Measurements from ENCODE around the gene COL8A2.

Gene COL8A2

DNA sequence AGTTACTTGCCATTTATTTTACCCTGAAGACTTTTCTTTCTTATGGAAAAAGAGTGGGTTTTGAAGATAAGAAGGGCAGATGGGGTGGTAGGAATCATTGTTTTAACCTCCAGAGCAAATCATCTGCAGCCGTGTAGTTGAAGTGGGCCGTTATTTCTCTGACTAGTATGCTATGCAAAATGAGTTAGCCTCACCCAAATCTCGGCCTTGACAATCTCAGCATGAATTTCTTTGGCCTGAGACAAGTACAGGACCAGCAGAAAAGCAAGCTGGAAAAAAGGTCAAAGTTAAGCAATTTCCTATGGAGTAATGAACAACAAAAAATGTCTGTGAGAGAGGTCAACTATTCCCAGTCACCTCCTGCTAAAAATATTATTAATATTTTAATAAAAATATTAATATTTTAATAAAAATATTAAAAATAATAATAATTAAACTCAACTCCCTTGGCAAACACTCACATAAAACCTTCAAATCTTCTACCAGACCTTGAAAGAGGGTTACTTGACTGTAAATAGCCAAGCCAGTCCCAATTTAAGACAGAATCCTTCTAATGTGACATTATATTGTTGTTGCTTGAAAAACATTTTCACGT, 47.9 kb downstream of the COL8A2 start:
- H3K27ac ChIP-seq = no peak overlapping the region
- TF ChIP-seq ZFX (IDR thresholded peaks at IDR 0.05; ENCODE audit: borderline replicate concordance) = no peak
- TF ChIP-seq, protein P1, sequence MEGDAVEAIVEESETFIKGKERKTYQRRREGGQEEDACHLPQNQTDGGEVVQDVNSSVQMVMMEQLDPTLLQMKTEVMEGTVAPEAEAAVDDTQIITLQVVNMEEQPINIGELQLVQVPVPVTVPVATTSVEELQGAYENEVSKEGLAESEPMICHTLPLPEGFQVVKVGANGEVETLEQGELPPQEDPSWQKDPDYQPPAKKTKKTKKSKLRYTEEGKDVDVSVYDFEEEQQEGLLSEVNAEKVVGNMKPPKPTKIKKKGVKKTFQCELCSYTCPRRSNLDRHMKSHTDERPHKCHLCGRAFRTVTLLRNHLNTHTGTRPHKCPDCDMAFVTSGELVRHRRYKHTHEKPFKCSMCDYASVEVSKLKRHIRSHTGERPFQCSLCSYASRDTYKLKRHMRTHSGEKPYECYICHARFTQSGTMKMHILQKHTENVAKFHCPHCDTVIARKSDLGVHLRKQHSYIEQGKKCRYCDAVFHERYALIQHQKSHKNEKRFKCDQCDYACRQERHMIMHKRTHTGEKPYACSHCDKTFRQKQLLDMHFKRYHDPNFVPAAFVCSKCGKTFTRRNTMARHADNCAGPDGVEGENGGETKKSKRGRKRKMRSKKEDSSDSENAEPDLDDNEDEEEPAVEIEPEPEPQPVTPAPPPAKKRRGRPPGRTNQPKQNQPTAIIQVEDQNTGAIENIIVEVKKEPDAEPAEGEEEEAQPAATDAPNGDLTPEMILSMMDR (IDR thresholded peaks at IDR 0.05) = no peak

DNA sequence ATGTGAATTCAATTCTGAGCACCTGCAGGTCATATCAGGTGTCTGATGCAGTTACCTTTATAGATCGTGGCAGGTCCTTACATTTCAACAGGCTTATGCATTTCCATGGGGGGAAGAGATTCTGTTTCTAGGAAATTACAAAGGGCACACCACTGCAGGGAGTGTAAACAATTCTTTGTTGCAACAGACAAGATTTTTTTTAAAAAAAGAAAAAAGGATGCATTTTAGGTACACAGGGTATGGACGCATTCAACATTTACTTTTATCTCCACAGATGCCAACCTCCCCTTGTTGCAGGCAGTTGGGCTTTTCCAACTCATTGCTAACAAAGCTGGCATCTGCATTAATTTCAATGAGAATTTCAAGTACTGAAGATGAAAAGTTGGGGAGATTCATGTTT, 54.7 kb downstream of the COL8A2 start:
- no peak for TF ChIP-seq ZFX (IDR thresholded peaks at IDR 0.05; ENCODE audit: borderline replicate concordance)
- TF ChIP-seq, protein P1 (IDR thresholded peaks at IDR 0.05) = no peak
- no peak overlapping the region for H3K27ac ChIP-seq

DNA sequence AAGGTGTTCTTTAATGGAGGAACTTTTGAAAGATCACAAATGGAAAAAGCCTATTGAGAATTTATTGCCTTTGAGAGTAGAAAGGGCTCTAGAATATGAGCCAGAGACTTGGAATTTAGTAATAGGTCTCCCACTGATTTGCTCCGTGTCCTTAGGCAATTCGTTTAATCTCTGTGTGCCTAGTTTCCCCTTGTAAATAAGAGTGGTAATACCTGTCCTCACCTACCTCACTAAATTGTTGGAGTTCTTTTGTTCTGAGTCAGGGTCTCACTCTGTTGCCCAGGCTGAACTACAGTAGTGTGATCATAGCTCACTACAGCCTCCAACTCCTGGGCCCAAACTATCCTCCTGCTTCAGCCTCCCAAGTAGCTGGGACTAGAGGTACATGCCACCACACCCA, 56.2 kb downstream of the COL8A2 start:
- no peak overlapping the region for H3K27ac ChIP-seq
- TF ChIP-seq, protein P1 (IDR thresholded peaks at IDR 0.05) = no peak
- TF ChIP-seq ZFX (IDR thresholded peaks at IDR 0.05; ENCODE audit: borderline replicate concordance) = no peak

DNA sequence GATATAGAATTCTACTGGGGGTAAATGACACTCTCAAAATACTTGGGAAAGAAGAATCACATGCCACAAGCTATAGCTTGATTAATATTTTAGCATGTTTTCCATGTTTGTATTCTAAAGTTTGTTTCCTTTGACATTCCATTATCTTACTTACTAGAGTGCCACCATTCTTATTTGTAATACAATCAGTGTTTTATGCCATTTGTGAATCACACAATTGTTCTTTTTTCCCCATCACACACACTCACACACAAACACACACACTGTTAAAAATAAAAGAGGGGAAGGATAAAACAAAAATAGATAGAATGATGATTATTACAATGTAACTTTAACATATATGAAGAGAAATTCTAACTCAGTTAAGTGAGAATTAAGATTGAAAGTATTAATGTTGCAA, 57.2 kb downstream of the COL8A2 start:
- TF ChIP-seq ZFX (IDR thresholded peaks at IDR 0.05; ENCODE audit: borderline replicate concordance) = no peak
- TF ChIP-seq, protein P1 (IDR thresholded peaks at IDR 0.05) = no peak
- H3K27ac ChIP-seq = no peak overlapping the region

DNA sequence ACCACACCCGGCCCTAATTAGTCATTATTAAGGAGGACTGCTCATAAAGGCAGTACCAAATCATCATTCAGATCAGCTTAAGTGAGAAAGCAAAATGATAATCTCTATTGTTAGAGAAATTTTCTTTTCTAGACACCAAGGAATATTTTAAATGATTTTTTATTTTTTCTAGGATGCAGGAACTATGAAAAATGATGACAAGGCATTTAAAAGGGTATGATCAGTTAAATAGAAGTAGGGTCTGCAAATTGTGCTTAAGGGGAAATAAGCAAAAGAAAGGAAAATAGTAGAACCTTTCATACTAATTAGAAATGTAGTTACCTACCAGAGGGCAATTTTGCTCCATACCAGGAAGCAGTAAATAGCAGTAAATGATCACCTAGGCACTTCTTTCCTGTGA, 62.7 kb downstream of the COL8A2 start:
- TF ChIP-seq, protein P1 (IDR thresholded peaks at IDR 0.05) = no peak
- no peak for TF ChIP-seq ZFX (IDR thresholded peaks at IDR 0.05; ENCODE audit: borderline replicate concordance)
- H3K27ac ChIP-seq = no peak overlapping the region

DNA sequence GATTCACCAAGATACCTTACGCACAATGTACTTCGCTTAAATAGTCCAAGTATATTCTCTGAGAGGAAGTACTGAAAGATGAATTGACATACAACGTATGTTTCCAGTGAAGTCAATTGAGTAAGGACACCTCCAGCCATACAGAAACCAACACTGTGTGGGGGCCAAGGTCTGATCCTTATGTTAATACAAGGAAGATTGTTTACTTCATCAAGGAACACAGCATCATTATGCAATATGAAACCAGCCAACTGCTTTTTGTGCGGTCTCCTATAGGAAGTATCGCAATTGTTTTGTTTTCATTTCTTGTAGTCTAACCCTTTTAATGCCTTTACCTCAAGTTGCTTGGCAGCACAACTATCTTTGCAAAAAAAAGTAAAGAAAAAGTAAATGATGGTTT, 69.3 kb downstream of the COL8A2 start:
- no peak overlapping the region for H3K27ac ChIP-seq
- TF ChIP-seq, protein P1 (IDR thresholded peaks at IDR 0.05) = no peak
- no peak for TF ChIP-seq ZFX (IDR thresholded peaks at IDR 0.05; ENCODE audit: borderline replicate concordance)

DNA sequence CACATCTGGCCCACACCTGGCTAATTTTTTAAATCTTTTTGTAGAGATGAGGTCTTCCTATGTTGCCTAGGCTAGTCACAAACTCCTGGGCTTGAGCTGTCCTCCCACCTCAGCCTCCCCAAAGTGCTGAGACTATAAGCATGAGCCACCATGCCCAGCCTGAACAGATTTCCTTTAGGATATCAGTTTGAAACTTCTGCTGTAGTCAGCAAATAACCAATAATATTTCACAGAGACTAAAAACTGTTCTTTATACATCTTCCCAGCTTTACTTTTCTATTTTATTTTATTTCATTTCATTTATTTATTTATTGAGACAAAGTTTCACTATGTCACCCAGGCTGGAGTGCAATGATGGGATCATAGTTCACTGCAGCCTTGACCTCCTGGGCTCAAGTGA, 71.0 kb downstream of the COL8A2 start:
- no peak for TF ChIP-seq ZFX (IDR thresholded peaks at IDR 0.05; ENCODE audit: borderline replicate concordance)
- TF ChIP-seq, protein P1 (IDR thresholded peaks at IDR 0.05) = no peak
- no peak overlapping the region for H3K27ac ChIP-seq
